Suprapubic skin (tissue), 4 donors: ENCODE data around the gene ZRANB1. TPM values are rescaled to one million over a fixed set of nuclear protein-coding genes. Genes with fewer than 3 reads are reported as not detected.
"Not testable (repeated sequence)": the region's sequence is repeated elsewhere in the genome, so short reads cannot be mapped to it uniquely, and the experiment has no call there.

Experiments
- DNase-seq, 2 donors: peaks; one replicate each; pipeline ENCODE4 v3.0.0-alpha.2; 2019; ENCODE audit warnings: low spot score in 2 of 2
- H3K27ac ChIP-seq: fragments of 200-600 bp; sonication (generic); one replicate; pipeline ENCODE4 v1.5.1; 2019
- H3K27me3 ChIP-seq: fragments of 200-600 bp; sonication (generic); one replicate; pipeline ENCODE4 v1.5.1; 2019
- H3K36me3 ChIP-seq: fragments of 200-600 bp; sonication (generic); one replicate; pipeline ENCODE4 v1.5.1; 2019
- H3K4me1 ChIP-seq: fragments of 200-600 bp; sonication (generic); one replicate; pipeline ENCODE4 v1.5.1; 2019
- H3K4me3 ChIP-seq: fragments of 200-600 bp; sonication (generic); one replicate; pipeline ENCODE4 v1.5.1; 2019; ENCODE audit warnings: mild to moderate bottlenecking
- H3K9me3 ChIP-seq: fragments of 200-600 bp; sonication (generic); one replicate; pipeline ENCODE4 v1.5.1; 2019
- EP300 ChIP-seq: sonication (generic); formaldehyde crosslinking; IDR thresholded peaks from one replicate; pipeline ENCODE4 v1.6.1; 2017; ENCODE audit warnings: antibody characterized with exemption
- POLR2A ChIP-seq, 2 donors: fragments of 450-650 bp; IDR thresholded peaks; one replicate each; pipeline ENCODE4 v1.6.1; 2017; ENCODE audit warnings: antibody characterized with exemption in 2 of 2, mild to moderate bottlenecking in 2 of 2, moderate library complexity in 2 of 2
- POLR2AphosphoS5 ChIP-seq, 3 donors: sonication (generic); formaldehyde crosslinking; IDR thresholded peaks; one replicate each; pipeline ENCODE4 v1.6.1; 2017; ENCODE audit warnings: antibody characterized with exemption in 3 of 3
- WGBS: methylation state at CpG from one replicate; pipeline ENCODE4 v1.1.5; 2018; 5-methylcytosine and 5-hydroxymethylcytosine counted together
- total RNA-seq, 4 donors: library from RNA; depleted of rRNA; stranded (reverse); fragments of >200 nt; gene quantifications; one replicate each; pipeline ENCODE4 v1.1.0, GENCODE V29; 2016
- TF ChIP-seq, protein P1 (sequence below), 2 donors: fragments of 200-600 bp in 1 of 2; fragments of 450-650 bp in 1 of 2; sonication (generic) in 1 of 2; IDR thresholded peaks; one replicate each; pipeline ENCODE4 v1.5.1; 2016 to 2019; ENCODE audit warnings: antibody characterized with exemption in 2 of 2, mild to moderate bottlenecking in 1 of 2, moderate library complexity in 1 of 2

Gene ZRANB1
- total RNA-seq, 4 donors from 2014 or later, result 21.2 to 37.9 (median 30.2) TPM

DNA sequence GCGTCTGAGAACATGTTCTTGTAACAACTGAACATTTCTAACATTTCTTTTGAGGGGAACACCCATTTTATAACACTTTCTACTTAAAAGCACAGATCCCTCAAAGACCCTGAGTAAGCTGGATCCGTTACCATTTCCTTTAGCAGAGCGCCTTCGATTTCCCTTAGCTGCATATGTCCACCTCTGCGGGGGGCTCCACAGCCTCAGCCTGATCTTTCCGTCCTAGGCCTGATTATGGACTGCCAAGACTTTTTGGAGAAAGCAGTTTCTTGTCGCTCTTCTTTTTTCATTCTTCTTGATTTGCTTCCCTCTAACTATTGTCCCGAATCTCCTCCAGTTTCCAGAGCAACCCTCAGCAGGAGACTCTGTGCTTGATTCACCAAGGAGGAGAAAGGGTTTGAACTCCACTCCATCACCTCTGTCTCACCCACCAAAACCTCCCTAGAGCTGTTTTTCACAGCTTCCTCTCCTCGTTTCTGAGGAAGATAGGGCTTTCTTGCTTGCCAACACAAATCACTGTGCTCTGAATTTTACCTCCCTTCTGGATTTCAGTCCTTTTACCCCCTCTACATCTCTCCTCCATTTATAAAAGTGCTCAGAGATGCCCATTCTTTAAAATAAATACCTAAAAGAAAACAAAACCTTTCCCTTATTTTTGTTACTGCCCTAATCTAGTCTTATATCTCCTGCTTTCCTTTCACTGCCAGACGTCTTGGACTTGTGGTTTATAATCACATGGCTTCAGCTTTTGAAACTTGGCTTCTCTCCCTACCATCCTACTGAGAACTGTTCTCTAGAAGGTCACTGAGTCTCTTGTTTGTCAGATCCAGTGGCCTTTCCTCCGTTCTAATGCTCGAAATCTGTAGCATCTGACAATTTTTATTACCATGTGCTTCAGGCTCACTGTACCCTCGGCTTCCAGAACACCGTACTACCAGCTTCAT is 30.5 kb upstream of the ZRANB1 start:
- H3K4me1 ChIP-seq, result peaks cover 11% of the 10 kb centered on the region
- TF ChIP-seq, protein P1, sequence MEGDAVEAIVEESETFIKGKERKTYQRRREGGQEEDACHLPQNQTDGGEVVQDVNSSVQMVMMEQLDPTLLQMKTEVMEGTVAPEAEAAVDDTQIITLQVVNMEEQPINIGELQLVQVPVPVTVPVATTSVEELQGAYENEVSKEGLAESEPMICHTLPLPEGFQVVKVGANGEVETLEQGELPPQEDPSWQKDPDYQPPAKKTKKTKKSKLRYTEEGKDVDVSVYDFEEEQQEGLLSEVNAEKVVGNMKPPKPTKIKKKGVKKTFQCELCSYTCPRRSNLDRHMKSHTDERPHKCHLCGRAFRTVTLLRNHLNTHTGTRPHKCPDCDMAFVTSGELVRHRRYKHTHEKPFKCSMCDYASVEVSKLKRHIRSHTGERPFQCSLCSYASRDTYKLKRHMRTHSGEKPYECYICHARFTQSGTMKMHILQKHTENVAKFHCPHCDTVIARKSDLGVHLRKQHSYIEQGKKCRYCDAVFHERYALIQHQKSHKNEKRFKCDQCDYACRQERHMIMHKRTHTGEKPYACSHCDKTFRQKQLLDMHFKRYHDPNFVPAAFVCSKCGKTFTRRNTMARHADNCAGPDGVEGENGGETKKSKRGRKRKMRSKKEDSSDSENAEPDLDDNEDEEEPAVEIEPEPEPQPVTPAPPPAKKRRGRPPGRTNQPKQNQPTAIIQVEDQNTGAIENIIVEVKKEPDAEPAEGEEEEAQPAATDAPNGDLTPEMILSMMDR (IDR thresholded peaks at IDR 0.05), result no peak
- TF ChIP-seq POLR2AphosphoS5 (IDR thresholded peaks at IDR 0.05), result no peak
- no peak for TF ChIP-seq EP300
- no peak for TF ChIP-seq POLR2A (IDR thresholded peaks at IDR 0.05)
- H3K27ac ChIP-seq, result peak overlapping the region; percentile 26
- WGBS, result 52% methylated on average over 14 of the region's 14 CpGs
- H3K9me3 ChIP-seq, result no peaks in the 10 kb centered on the region
- no peaks in the 10 kb centered on the region for H3K36me3 ChIP-seq
- H3K4me3 ChIP-seq, result no peak overlapping the region
- H3K27me3 ChIP-seq, result no peaks in the 10 kb centered on the region
- DNase-seq, result no peak

DNA sequence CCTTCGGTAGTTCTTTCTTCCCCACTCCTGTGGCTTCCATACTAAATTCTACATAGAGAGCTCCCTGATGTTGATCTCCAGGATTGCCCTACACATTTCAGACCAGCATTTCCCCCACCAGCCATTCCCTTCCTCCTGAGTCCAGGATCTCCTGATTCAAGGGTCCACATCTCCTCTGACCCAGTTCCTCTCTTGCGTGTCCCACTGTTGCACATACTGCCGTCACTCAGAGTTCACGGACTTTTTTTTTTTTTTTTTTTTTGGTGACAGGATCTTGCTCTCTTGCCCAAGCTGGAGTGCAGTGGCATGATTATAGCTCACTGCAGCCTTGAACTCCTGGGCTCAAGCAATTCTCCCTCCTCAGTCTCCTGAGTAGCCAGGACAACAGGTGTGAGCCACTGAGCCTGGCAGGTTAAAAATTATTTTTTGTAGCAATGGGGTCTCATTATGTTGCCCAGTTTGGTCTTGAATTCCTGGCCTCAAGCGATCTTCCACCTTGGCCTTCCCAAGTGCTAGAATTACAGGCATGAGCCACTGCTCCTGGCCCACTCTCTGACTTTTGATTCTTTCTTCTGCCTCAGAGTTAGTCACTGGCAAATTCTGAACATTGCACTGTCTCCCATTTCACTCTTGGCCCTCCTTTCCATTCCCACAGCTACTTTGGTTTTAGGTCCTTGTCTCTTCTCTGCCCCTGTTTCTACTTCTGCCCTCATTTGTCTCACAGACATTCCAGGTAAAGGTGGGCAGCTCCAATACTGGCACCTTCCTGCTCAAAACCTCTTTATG is 29.6 kb upstream of the ZRANB1 start:
- Histone ChIP-seq H3K4me3 (no peak overlapping the region), H3K4me1 (peaks cover 11% of the 10 kb centered on the region), H3K27ac (peak overlapping the region; percentile 26), H3K9me3 (no peaks in the 10 kb centered on the region), H3K27me3 (no peaks in the 10 kb centered on the region), H3K36me3 (no peaks in the 10 kb centered on the region)
- DNase-seq, result no peak
- TF ChIP-seq, protein P1 (IDR thresholded peaks at IDR 0.05), result no peak
- TF ChIP-seq POLR2A (IDR thresholded peaks at IDR 0.05) (no peak), EP300 (no peak), POLR2AphosphoS5 (IDR thresholded peaks at IDR 0.05) (no peak)
- 74% methylated on average over 5 of the region's 5 CpGs for WGBS

DNA sequence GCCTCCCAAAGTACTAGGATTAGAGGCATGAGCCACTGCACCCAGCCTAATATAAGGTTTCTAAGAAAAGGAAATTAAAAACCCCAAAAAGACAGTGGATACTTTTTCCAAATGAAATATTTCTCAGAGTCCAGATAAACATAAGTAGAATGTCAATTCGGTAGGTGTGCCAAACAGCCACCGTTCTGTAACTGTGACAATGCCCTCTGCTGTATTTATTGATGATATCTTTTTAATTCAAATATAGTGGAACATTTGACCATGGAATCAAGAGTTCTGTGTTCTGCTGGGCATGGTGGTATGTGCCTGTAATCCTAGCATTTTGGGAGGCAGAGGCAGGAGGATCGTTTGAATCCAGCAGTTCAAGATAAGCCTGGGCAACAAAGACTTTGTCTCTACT is 28.8 kb upstream of the ZRANB1 start:
- Histone ChIP-seq H3K27me3 (no peaks in the 10 kb centered on the region), H3K4me1 (peaks cover 15% of the 10 kb centered on the region), H3K9me3 (no peaks in the 10 kb centered on the region), H3K4me3 (no peak overlapping the region), H3K36me3 (no peaks in the 10 kb centered on the region), H3K27ac (no peak overlapping the region)
- TF ChIP-seq, protein P1 (IDR thresholded peaks at IDR 0.05), result no peak
- TF ChIP-seq EP300, result no peak
- TF ChIP-seq POLR2A (IDR thresholded peaks at IDR 0.05), result no peak
- no peak for TF ChIP-seq POLR2AphosphoS5 (IDR thresholded peaks at IDR 0.05)
- WGBS, result 88% methylated on average over 3 of the region's 3 CpGs
- DNase-seq, result no peak

DNA sequence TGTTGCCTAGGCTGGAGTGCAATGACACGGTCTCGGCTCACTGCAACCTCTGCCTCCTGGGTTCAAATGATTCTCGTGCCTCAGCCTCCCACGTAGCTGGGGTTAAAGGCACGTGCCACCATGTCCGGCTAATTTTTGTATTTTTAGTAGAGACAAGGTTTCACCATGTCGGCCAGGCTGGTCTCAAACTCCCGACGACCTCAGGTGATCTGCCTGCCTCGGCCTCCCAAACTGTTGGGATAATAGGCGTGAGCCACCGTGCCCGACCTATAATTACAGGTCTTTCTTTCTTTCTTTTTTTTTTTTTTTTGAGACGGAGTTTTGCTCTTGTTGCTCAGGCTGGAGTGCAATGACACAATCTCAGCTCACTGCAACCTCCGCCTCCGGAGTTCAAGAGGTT is 27.5 kb upstream of the ZRANB1 start:
- 87% methylated on average over 16 of the region's 16 CpGs for WGBS

DNA sequence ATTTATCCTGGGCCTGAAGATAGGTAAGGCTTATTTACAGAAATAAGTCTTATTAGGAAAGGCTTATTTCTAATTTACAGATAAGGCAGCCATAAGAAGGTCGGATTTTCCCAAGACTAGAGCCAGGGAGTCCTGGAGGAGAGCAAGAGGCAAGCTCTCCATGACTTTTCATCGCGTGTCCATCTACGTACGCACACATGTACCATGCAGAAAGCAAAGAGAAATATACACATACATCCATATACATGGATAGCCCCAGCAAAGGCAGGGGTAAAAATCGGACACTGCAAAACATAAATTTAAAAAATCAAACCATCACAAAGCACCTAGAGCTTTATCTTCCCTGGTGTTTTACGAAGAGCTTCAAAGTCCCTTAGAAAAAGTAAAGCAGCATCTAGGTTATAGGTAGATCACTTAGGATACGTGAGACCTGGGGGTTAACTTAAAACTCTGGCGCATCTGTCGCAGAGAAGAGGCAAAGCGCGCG is 25.8 kb upstream of the ZRANB1 start:
- no peaks in the 10 kb centered on the region for H3K36me3 ChIP-seq
- peaks cover 40% of the 10 kb centered on the region for H3K4me1 ChIP-seq
- H3K27me3 ChIP-seq, result no peaks in the 10 kb centered on the region
- H3K9me3 ChIP-seq, result no peaks in the 10 kb centered on the region
- H3K4me3 ChIP-seq, result peak overlapping the region; percentile 92
- no peak for TF ChIP-seq POLR2A (IDR thresholded peaks at IDR 0.05)
- TF ChIP-seq EP300, result no peak
- no peak for TF ChIP-seq POLR2AphosphoS5 (IDR thresholded peaks at IDR 0.05)
- TF ChIP-seq, protein P1 (IDR thresholded peaks at IDR 0.05), result no peak
- DNase-seq, result no peak
- H3K27ac ChIP-seq, result peak overlapping the region; percentile 100
- WGBS, result 2% methylated on average over 13 of the region's 13 CpGs

More for the DNA sequence above, 27.5 kb upstream of the ZRANB1 start:
- not testable (repeated sequence) for H3K36me3 ChIP-seq, H3K4me3 ChIP-seq, DNase-seq, H3K9me3 ChIP-seq, H3K27me3 ChIP-seq, H3K27ac ChIP-seq
- peaks cover 27% of the 10 kb centered on the region for H3K4me1 ChIP-seq
